Natural killer cell (primary cell): Measurements from ENCODE around the gene DNTTIP2. TPM values are rescaled to one million over a fixed set of nuclear protein-coding genes. Genes with fewer than 3 reads are reported as not detected.

Experiments
- ATAC-seq, 3 donors: fragments of 150-1000 bp in 2 of 3; fragments of 200-7000 bp in 1 of 3; cut with Tn5 transposase; 1 replicate in 1 of 3; 2 replicates in 2 of 3; pipeline ENCODE4 v1.10.0; 2021; ENCODE audit warnings: mild to moderate bottlenecking in 2 of 3, moderate library complexity in 2 of 3
- DNase-seq, 2 donors: peaks; one replicate each; pipeline versions ENCODE4 v3.0.0 to v3.0.0-alpha.2; 2013 to 2021; ENCODE audit warnings: mixed read lengths in 1 of 2
- H3K27ac ChIP-seq: one replicate; pipeline ENCODE4 v1.5.1; 2013; ENCODE audit warnings: mild to moderate bottlenecking, low read length
- H3K27me3 ChIP-seq: one replicate; pipeline ENCODE4 v1.6.1; 2013; ENCODE audit warnings: low read length; ENCODE audit not compliant: control insufficient read depth, insufficient read depth
- H3K36me3 ChIP-seq: one replicate; pipeline ENCODE4 v1.6.1; 2013; ENCODE audit warnings: low read length; ENCODE audit not compliant: control insufficient read depth, insufficient read depth
- H3K4me1 ChIP-seq: one replicate; pipeline ENCODE4 v1.6.1; 2013; ENCODE audit warnings: low read length; ENCODE audit not compliant: control insufficient read depth, insufficient read depth
- H3K4me3 ChIP-seq: one replicate; pipeline ENCODE4 v1.5.1; 2013; ENCODE audit warnings: low read length
- H3K9me3 ChIP-seq: one replicate; pipeline ENCODE4 v1.6.1; 2013; ENCODE audit warnings: low read length; ENCODE audit not compliant: control insufficient read depth, insufficient read depth
- H3K27ac Mint-ChIP-seq, 2 donors: one replicate each; pipeline ENCODE4 v1.8.0; 2022; ENCODE audit warnings: mild to moderate bottlenecking in 2 of 2, mixed read lengths in 2 of 2, moderate library complexity in 1 of 2
- H3K27me3 Mint-ChIP-seq, 2 donors: one replicate each; pipeline ENCODE4 v1.8.0; 2022; ENCODE audit warnings: low read depth in 2 of 2, mixed read lengths in 2 of 2
- H3K36me3 Mint-ChIP-seq: one replicate; pipeline ENCODE4 v1.8.0; 2022; ENCODE audit warnings: mixed read lengths
- H3K4me1 Mint-ChIP-seq, 2 donors: one replicate each; pipeline ENCODE4 v1.8.0; 2022; ENCODE audit warnings: mixed read lengths in 2 of 2
- H3K4me3 Mint-ChIP-seq: one replicate; pipeline ENCODE4 v1.8.0; 2022; ENCODE audit warnings: mild to moderate bottlenecking, moderate library complexity, mixed read lengths
- H3K9me3 Mint-ChIP-seq, 2 donors: one replicate each; pipeline ENCODE4 v1.8.0; 2022; ENCODE audit warnings: mixed read lengths in 2 of 2
- CTCF ChIP-seq: fragments of 200-600 bp; IDR thresholded peaks from one replicate; pipeline ENCODE4 v1.8.0; 2022; ENCODE audit warnings: antibody characterized with exemption
- WGBS: methylation state at CpG from one replicate; pipeline ENCODE4 v1.1.7; 2013; ENCODE audit warnings: missing lambda C conversion rate; ENCODE audit not compliant: insufficient coverage; 5-methylcytosine and 5-hydroxymethylcytosine counted together
- intact Hi-C: fragments of 100-400 bp; cut with micrococcal nuclease; formaldehyde crosslinking; loops from one replicate; pipeline ENCODE4 v1.14.2; 2022
- total RNA-seq, 4 donors: library from RNA; stranded (reverse); fragments of 120-200 nt in 1 of 4; gene quantifications; one replicate each; pipeline versions ENCODE4 v1.2.3 to v1.2.4, GENCODE V29; 2013 to 2022

Gene DNTTIP2
- total RNA-seq, 3 donors from 2014 or later (not counting 1 experiment from before 2014, with no cell fraction given), result 88.5 to 104 (median 97.3) TPM

GRCh38 chr1:93824834-93825233 is 54.2 kb downstream of the DNTTIP2 start:
- H3K4me3 Mint-ChIP-seq, result no peak overlapping the region
- peaks cover 0 to 3% of the 10 kb centered on the region in 2 donors for H3K27me3 Mint-ChIP-seq
- ATAC-seq (no peak), DNase-seq (no peak)
- Histone ChIP-seq H3K4me1 (no peaks in the 10 kb centered on the region), H3K36me3 (no peaks in the 10 kb centered on the region), H3K27ac (no peak overlapping the region), H3K27me3 (no peaks in the 10 kb centered on the region), H3K9me3 (no peaks in the 10 kb centered on the region), H3K4me3 (no peak overlapping the region)
- no peak overlapping the region for H3K27ac Mint-ChIP-seq
- H3K4me1 Mint-ChIP-seq, result peaks cover 0 to 9% of the 10 kb centered on the region in 2 donors
- no peaks in the 10 kb centered on the region for H3K9me3 Mint-ChIP-seq
- WGBS, result no CpG with 5 or more reads among the region's 6 CpGs
- no peak for TF ChIP-seq CTCF
- intact Hi-C loops, result no loop called here
- no peaks in the 10 kb centered on the region for H3K36me3 Mint-ChIP-seq

- Mint-ChIP-seq H3K9me3 (no peaks in the 10 kb centered on the region), H3K4me1 (peaks cover 9 to 18% of the 10 kb centered on the region in 2 donors), H3K27ac (no peak overlapping the region), H3K27me3 (peaks cover 0 to 3% of the 10 kb centered on the region in 2 donors), H3K4me3 (no peak overlapping the region), H3K36me3 (no peaks in the 10 kb centered on the region)
- ATAC-seq (no peak), DNase-seq (no peak)
- H3K36me3 ChIP-seq, result no peaks in the 10 kb centered on the region
- no peaks in the 10 kb centered on the region for H3K9me3 ChIP-seq
- no CpG with 5 or more reads among the region's 2 CpGs for WGBS
- H3K27ac ChIP-seq, result no peak overlapping the region
- H3K27me3 ChIP-seq, result no peaks in the 10 kb centered on the region
- intact Hi-C loops, result no loop called here
- peaks cover 6% of the 10 kb centered on the region for H3K4me1 ChIP-seq
- no peak overlapping the region for H3K4me3 ChIP-seq
- TF ChIP-seq CTCF, result no peak
These were observed 56.1 kb downstream of the DNTTIP2 start for GRCh38 chr1:93822730-93823425.

DNA sequence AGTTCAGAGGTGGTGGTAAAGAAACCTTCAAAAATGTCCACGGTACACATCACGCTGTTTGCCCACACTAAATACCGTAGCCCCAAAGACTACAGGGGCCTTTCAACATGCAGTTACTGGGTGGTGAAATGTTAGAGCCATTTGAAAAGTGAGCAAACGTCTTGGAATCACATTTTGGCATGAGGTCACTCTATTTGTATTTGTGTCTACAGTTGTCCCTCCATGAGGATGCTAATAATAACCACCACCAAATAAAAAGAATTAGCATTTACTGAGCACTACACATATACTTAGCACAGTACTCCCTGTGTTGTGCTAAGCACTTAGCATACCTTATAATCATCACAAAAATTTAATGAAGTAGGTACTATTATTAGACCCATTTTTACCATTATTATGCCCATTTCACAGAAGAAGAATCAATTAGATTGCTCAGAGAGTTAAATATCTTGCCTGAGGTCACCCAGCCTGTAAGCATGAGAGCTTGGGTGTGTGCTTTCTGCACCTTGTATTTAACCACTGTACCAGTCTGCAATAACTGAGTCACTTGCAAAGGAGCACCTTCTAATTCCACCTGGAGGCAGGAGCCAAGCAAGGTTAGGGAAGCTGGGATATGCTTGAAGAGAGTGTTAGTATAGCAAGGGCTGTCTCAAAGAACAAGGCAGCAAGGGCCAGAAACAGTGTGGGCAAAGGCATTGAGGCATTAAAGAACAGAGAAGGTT is 57.4 kb downstream of the DNTTIP2 start:
- H3K36me3 ChIP-seq, result no peaks in the 10 kb centered on the region
- Mint-ChIP-seq H3K4me1 (peaks cover 22 to 31% of the 10 kb centered on the region in 2 donors), H3K27ac (no peak overlapping the region), H3K4me3 (no peak overlapping the region), H3K36me3 (no peaks in the 10 kb centered on the region), H3K27me3 (peaks cover 0 to 3% of the 10 kb centered on the region in 2 donors), H3K9me3 (no peaks in the 10 kb centered on the region)
- H3K9me3 ChIP-seq, result no peaks in the 10 kb centered on the region
- intact Hi-C loops, result no loop called here
- no peak for TF ChIP-seq CTCF
- H3K4me3 ChIP-seq, result no peak overlapping the region
- no peaks in the 10 kb centered on the region for H3K27me3 ChIP-seq
- H3K27ac ChIP-seq, result no peak overlapping the region
- DNase-seq, result no peak
- H3K4me1 ChIP-seq, result peaks cover 16% of the 10 kb centered on the region
- WGBS, result 90% methylated on average over 4 of the region's 4 CpGs
- ATAC-seq, result no peak
